GM08714 (cell line): ENCODE results near the gene ADAM10.

Experiments
- H3K4me3 ChIP-seq: fragments of 200-500 bp; sonication (Bioruptor generic); 2 replicates; pipeline ENCODE4 v1.5.1; 2014; ENCODE audit warnings: mild to moderate bottlenecking, low read length, inconsistent platforms
- ZNF274 ChIP-seq: IDR thresholded peaks from 2 replicates; pipeline ENCODE4 v1.6.1; 2012; ENCODE audit warnings: mild to moderate bottlenecking, low read depth, low read length

ADAM10 gene

DNA sequence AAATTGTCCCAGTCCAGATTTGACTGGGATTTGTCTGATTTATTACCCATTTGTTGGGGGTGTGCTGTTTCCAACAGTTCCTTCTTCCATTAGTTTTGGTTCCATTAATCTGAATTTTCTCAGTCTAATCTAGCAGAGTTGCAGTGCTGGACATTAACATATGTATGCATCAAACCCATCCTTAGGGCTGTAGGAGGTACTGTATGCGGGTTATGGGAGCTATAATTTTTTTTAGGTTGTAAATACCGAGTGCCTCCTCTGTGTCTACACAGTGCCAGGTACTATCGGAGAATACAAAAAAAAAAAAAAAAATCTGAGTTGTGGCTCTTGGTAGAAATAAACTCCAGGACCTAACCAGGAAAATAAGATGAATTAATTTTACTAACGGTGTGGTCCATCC is 183.9 kb downstream of the ADAM10 start:
- no peak overlapping the region for H3K4me3 ChIP-seq
- no peak for TF ChIP-seq ZNF274

- H3K4me3 ChIP-seq, result no peak overlapping the region
- no peak for TF ChIP-seq ZNF274
These were observed 184.5 kb downstream of the ADAM10 start for GRCh38 chr15:58564981-58565380.

GRCh38 chr15:58562135-58562534 is 187.4 kb downstream of the ADAM10 start:
- no peak overlapping the region for H3K4me3 ChIP-seq
- TF ChIP-seq ZNF274, result no peak

GRCh38 chr15:58561321-58561720 is 188.2 kb downstream of the ADAM10 start:
- TF ChIP-seq ZNF274, result no peak
- H3K4me3 ChIP-seq, result no peak overlapping the region

- no peak for TF ChIP-seq ZNF274
- no peak overlapping the region for H3K4me3 ChIP-seq
These were observed 189.5 kb downstream of the ADAM10 start for GRCh38 chr15:58559904-58560588.

- H3K4me3 ChIP-seq, result no peak overlapping the region
- no peak for TF ChIP-seq ZNF274
These were observed 190.7 kb downstream of the ADAM10 start for GRCh38 chr15:58558777-58559176.

DNA sequence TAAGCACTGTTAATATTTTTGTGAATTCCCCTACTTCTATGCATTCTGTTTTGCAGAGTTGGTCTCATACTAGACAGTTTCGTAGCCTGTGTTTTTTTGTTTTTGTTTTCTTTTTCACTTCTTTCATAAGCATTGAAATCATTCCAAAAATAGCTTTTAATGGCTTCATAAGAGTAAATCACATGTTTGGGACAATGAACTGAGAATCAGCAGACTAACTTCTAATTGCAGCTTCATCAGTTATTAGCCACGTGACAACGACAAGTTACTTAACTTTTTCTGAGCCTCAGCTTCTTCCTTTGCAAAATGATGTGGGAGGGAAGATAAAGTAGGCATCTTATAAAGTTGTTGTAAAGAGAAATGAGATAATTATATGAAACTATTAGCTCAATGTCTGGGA is 193.0 kb downstream of the ADAM10 start:
- no peak for TF ChIP-seq ZNF274
- no peak overlapping the region for H3K4me3 ChIP-seq

DNA sequence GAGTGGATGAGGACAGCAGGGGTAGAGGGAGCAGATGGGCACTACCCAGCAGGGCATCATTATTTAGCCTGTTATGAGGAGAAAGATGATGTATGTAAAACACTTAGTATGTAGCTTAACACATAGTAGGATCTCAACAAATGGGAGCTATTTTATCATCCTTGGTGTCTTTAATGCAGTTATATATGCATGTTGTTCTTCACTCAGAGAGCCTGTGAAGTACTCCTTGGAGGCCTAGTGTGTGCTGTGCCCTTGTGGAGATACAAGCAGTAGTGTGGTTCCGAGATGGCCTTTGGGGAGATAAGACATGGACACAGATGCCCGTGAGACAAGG is 193.5 kb downstream of the ADAM10 start:
- no peak overlapping the region for H3K4me3 ChIP-seq
- TF ChIP-seq ZNF274, result no peak

GRCh38 chr15:58555162-58556027 is 194.1 kb downstream of the ADAM10 start:
- no peak overlapping the region for H3K4me3 ChIP-seq
- TF ChIP-seq ZNF274, result no peak

GRCh38 chr15:58554758-58555157 is 194.7 kb downstream of the ADAM10 start:
- TF ChIP-seq ZNF274, result no peak
- H3K4me3 ChIP-seq, result no peak overlapping the region

DNA sequence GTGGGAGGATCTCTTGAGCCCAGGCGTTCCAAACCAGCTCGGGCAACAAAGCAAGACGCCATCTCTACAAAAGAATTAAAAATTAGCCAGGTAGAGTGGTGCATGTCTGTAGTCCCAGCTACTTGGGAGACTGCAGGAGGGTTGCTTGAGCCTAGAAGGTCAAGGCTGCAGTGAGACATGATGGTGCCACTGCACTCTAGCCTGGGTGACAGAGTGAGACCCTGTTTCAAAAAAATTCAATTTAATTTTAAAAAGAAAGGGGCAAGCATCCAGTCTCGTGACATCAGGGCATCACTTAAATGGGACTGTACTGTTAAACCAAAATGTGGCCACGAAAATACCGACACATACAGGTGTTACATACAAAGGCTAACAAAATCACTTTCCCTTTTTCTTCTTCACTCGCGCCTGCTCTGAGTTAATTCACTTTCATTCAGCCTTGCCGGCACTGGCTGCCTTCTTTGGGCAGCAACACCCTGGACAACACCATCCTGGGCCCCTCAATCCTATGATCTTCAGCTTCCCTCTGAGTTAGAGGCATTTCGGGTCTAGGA is 196.1 kb downstream of the ADAM10 start:
- H3K4me3 ChIP-seq, result no peak overlapping the region
- TF ChIP-seq ZNF274, result no peak

DNA sequence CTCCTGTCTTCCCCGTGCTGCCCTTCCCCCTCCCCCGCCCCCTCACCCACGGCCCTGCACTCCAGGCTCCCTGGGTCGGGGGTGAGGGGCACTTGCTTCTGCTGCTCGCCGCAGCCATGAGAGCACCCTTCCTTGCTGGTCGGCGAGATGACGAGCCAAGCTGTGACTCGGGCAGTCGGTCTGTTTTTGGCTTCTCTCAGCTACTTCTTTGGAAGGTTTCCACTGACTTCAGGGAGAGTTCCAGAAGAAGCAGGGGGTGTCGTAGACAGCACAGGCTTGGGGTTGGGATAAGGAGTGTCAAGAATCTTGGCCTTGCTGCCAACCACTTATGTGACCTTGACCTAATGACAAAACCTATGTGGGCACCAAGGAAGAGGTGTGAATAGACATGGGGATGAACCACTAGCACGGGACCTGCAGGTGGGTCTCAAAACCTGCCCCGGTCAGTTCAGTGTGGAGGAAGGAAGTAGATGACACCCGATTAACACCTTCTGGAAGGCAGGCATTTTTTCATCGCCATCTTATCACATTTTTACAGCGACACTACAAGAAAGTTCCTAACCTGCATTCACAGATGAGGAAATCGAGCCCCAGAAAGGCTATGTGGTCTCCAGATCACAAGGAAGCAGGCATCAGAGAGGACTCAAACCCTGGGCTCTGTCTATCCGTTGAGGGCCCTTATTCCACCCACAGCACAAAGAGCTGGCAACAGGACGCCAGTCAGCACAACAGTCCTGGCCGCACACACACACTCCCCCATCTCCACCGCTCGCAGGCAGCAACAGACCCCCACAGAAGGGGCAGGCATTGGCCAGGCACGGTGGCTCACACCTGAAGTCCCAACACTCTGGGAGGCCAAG is 196.8 kb downstream of the ADAM10 start:
- no peak overlapping the region for H3K4me3 ChIP-seq
- TF ChIP-seq ZNF274, result no peak

DNA sequence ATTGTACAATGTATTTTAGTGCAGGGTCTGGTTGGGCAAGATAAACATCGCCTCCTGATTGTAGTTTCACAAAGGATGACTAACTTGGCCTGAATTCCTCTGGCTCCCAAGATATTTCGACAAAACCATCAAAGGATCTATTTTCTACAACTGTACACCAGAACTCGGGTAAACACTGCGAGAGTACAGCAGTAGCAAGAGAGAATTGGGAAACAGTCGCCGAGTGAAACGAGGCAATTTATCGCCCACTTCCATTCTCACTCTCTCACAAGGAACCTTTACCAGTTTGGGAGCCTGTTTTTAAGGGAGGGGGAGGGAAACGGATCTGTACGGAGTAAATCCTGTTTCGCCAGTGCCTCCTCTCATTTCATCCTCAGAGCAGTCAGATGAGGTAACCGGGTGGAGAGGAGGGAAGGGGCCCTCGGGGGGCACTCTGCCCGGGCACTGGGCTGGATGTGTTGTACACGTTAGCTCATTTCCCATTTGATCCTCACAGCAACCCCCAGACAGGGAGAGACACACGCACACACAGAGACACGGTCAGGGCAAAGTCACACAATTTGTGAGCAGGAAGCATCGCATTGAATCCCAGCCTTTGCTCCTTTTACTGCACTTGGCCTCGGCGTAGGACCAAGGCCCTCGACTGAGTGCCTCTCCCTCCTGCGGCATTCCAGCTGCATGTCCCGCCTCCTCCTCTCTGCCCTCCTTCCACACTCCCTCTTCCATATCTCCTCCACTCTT is 197.6 kb downstream of the ADAM10 start:
- no peak for TF ChIP-seq ZNF274
- no peak overlapping the region for H3K4me3 ChIP-seq

DNA sequence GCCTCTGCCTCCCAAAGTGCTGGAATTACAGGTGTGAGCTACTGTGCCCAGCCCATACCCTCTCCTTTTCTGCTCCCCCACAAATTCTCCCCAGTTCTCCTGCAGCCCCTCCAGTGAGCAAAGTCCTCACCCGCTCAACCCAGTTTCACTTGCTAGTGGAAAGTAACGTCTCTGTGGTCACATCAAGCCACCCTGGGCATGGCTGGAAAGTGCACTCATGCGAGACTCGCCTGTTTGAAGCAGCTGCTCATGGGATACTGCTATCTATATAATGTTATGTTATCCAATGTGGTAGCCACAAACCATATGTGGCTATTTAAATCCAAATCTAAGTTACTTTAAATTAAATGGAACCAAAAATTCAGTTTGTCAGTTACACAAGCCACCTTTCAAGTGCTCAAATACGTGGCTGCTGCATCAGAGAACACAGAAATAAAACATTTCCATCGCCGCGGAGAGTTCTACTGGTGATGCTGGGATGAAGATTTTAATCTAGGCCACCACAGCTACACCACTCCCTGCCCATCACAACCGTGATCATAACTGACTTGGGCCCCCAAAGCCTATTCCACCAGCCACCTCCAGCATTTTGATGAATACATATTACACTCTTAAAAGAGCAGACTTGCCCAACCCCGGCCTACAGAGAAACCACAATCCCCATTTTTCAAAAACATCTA is 198.3 kb downstream of the ADAM10 start:
- H3K4me3 ChIP-seq, result no peak overlapping the region; the same call in 1 of the 2 replicates
- no peak for TF ChIP-seq ZNF274
